HFF-Myc (cell line): ENCODE results near the gene SULT1C3.
"Not testable (repeated sequence)": the region's sequence is repeated elsewhere in the genome, so short reads cannot be mapped to it uniquely, and the experiment has no call there.

ENCODE experiments used
- DNase-seq: peaks from one replicate; pipeline ENCODE4 v3.0.0-alpha.2; 2011; ENCODE audit warnings: low read depth; ENCODE audit errors: extremely low read depth
- H3K4me3 ChIP-seq: replicated peaks from 2 replicates; pipeline ENCODE4 v1.5.1; 2011; ENCODE audit warnings: low read depth, mild to moderate bottlenecking, control low read depth, low read length
- TF ChIP-seq, protein P1 (sequence below): IDR thresholded peaks from 2 replicates; pipeline ENCODE4 v1.5.1; 2012; ENCODE audit warnings: mild to moderate bottlenecking, low read depth, low read length, control low read depth; ENCODE audit errors: missing control alignments

SULT1C3 gene

DNA sequence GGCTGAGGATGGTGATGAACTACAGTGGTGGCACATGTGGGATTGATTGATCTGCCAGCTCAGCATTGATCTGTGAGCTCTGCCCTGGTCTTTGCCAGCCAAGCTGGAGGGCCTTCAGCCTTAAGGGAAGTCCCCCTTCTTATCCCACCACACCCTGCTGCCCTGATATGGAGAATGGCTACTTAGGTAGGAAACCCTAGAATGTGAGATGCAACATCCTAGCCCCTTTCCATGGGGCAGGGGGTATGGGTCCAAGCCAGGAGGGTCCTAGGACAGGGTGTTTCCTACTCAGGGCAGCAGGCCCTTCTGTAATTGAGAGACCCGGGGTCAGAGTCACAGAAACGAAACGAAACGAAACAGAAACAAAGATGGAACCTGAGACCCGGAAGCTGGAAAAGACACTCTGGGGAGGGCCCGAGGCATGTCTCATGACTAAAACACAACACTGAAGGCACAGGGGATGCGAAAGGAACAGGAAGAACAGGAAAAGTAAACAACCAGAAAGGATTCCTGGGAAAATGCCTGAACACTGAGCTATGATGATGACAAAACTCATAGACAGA is 32.0 kb downstream of the SULT1C3 start:
- TF ChIP-seq, protein P1, sequence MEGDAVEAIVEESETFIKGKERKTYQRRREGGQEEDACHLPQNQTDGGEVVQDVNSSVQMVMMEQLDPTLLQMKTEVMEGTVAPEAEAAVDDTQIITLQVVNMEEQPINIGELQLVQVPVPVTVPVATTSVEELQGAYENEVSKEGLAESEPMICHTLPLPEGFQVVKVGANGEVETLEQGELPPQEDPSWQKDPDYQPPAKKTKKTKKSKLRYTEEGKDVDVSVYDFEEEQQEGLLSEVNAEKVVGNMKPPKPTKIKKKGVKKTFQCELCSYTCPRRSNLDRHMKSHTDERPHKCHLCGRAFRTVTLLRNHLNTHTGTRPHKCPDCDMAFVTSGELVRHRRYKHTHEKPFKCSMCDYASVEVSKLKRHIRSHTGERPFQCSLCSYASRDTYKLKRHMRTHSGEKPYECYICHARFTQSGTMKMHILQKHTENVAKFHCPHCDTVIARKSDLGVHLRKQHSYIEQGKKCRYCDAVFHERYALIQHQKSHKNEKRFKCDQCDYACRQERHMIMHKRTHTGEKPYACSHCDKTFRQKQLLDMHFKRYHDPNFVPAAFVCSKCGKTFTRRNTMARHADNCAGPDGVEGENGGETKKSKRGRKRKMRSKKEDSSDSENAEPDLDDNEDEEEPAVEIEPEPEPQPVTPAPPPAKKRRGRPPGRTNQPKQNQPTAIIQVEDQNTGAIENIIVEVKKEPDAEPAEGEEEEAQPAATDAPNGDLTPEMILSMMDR = no peak
- no peak overlapping the region for H3K4me3 ChIP-seq
- DNase-seq = no peak

DNA sequence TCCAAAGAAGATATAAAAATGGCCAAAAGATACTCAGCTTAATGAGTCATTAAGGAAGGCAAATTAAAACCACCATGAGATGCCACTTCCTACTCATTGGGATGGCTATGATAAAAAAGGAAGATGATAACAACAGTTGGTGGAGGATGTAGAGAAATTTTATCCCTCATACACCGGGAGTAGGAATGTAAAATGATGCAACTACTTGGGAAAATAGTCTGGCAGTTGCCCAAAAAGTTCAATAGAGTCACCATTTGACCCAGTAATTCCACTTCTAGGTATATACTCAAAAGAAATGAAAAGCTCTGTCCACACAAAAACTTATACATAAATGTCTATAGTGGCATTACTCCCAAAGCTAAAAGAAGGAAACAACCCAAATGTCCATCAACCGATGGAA is 38.9 kb downstream of the SULT1C3 start:
- no peak for DNase-seq
- TF ChIP-seq, protein P1 = no peak
- no peak overlapping the region for H3K4me3 ChIP-seq

DNA sequence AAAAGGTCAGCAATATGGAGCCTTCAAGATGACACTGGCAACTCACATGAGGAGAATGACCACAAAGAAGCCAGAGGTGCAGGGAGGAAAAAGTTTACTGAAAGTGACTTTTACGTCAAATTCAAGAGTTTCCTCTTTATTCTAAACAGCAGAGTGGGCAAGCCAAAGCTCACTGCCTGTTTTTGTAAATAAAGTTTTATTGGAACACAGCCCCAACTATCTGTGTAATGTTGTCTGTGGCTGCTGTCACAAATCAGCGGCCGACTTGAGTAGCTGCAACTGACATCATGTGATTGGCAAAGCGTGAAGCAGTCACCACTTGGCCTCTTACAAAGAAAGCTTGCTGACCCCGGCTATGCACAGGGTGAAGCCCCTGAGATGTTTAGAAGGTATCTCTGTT is 39.7 kb downstream of the SULT1C3 start:
- TF ChIP-seq, protein P1 = no peak
- DNase-seq = no peak
- no peak overlapping the region for H3K4me3 ChIP-seq

DNA sequence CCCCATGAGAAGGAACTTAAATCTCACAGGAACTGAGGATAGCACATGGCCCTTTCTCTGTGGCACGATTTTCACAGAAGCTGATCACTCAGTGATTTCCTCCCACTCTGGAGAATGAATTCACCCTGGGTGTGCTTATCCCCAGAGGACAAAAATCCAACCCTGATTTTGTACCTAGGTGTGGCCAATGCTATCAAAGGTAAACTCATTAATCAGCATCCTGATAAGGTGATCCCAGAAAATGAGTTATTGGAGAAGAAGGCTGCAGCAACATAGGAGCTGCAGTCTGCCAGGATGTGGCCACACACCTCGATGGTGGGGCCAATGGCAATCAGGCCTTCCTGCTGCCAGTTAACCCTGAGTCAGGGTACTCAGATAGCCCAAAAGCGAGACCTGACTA is 40.7 kb downstream of the SULT1C3 start:
- H3K4me3 ChIP-seq = no peak overlapping the region
- TF ChIP-seq, protein P1 = no peak
- no peak for DNase-seq

DNA sequence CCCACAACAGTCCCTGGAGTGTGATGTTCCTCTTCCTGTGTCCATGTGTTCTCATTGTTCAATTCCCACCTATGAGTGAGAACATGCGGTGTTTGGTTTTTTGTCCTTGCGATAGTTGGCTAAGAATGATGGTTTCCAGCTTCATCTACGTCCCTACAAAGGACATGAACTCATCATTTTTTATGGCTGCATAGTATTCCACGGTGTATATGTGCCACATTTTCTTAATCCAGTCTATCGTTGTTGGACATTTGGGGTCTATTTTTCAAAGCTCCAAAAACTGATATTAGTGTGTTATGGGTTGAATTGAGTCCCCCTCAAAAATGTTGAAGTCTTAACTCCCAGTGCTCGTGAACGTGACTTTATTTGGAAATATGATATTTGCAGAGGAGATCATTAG is 44.8 kb downstream of the SULT1C3 start:
- H3K4me3 ChIP-seq, DNase-seq: not testable (repeated sequence)

DNA sequence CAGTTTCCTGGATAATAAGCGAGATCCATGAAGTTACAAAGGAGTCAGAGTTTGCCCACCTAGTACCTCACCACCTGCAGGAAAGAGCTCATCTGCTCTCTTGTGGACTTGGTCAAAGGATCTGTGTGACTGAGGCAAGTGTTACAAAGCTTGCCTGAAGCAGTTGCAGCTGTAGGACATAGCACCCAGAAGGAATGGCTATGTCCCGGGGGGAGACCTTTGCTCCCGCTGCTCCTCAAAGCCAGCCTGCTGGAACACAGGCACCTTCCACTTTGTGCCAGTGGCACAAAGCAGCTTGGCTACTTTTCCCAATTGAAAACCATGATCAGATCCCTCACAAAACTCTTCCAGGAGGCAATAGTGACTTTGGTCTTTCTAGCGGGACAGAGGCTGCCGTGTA is 45.8 kb downstream of the SULT1C3 start:
- DNase-seq = no peak
- H3K4me3 ChIP-seq = no peak overlapping the region
- TF ChIP-seq, protein P1 = no peak

DNA sequence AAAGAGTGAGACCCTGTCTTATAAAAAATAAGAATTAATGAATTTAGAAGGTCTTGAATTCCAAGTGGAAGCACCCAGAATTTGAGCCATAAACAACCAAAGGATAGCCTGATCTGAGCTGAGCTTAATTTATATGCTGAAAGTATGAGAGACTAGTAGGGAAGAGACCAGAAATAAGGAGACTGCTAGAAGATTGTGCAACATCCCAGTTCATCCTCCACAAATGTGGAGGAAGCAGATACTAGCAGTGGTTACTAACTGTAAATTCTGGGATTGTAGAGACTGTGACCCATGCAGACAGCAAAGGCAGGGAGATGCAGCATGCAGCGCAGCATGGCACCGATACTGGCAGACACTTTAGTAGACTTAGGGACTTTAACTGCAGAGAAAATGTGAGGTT is 47.4 kb downstream of the SULT1C3 start:
- TF ChIP-seq, protein P1 = no peak
- no peak overlapping the region for H3K4me3 ChIP-seq
- DNase-seq = no peak
